Measurements from ENCODE around the gene MEMO1.

MEMO1 gene

DNA sequence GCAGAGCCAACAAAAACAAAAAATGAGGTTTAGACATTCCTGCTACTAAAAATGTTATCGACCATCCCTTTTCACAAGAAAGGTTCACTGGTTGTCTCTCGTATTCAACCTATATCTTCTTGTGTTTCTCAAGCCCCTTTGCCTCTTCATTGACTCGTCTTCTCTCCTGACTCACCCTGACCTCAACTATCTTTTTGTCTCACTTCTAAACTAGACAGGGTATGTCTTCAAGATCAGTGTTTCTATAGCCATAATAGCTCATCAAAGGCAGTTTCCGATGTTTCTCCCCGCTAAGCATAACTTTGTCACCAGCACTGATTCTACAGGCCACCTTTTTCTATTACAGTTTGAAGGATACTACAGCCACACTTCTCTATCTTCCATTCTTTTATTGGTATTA, 178.4 kb downstream of the MEMO1 start:
- in situ Hi-C loops (cut with MboI; ENCODE audit: low sequenced_read_pairs) = no loop called here

DNA sequence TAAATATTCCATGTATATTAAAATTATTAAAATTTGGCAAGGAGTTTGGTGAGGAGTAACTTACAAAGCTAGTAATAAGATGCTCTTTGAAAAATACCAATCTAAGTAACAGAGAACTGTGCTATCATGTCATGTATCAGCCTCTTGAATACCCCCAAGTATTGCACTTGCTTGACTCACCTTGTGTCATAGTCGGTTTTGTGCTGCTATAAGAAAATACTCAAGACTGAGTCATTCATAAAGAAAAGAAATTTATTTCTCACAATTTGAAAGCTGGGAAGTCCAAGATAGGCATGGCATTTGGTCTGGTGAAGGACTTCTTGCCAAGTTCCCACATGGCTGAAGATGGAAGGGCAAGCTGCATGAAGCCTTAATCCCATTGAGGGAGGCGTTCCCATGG, 179.2 kb downstream of the MEMO1 start:
- in situ Hi-C loops (cut with MboI; ENCODE audit: low sequenced_read_pairs) = no loop called here

DNA sequence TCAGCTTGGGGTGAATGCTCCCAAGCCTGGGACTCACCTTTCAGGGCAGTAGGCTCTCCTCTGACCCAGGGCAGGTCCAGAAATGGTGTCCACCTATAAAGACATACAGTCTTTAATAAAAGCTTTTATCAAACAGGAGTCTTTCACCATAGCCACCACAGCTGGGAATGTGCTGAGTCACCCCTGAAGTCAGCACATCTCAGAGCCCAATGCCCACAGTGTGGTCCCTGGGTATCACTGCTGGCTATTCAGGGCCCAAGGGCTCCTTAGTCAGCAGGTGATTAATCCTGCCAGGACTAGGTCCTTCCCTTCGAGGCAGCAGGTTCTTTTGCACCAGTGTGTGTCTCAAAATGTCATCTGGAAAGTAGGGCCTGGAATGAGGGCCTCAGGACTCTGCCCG, 181.9 kb downstream of the MEMO1 start:
- in situ Hi-C loops (cut with MboI; ENCODE audit: low sequenced_read_pairs) = no loop called here

DNA sequence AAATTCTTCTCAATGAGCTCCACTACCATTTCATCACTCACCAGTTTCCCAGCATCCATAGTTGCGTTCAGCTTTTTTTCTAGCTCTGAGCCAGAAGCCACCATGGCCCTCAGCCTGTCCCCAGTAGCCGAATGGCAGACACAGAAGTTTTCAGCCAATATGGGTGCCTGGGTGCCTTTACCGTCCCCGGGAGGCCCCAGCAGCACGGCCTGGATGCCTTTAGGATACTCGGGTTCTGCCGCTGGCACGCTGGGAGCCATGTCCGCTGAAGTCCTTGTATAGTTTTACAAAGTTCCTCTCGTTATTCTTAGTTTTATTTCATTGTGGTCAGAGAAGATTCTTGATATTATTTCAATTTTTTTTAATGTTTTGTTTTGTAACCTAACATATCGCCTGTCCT, 187.2 kb downstream of the MEMO1 start:
- in situ Hi-C loops (cut with MboI; ENCODE audit: low sequenced_read_pairs) = no loop called here

DNA sequence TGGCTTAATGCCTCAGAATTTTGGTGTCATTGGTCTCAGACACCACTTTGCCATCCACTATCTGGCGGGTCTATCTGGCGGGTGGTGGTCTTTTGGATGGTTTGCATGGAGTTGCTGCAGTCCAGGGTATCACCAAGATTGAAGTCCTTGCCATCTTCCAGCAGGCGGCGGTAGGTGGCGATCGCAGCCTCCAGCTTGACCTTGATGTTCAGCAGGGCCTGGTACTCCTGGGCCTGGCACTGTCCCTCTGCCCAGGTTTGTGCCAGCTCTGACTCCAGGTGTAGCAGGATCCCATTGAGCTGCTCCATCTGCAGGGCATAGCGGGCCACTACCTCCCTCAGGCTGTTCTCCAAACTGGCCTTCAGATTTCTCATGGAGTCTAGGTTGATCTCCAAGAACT, 188.2 kb downstream of the MEMO1 start:
- in situ Hi-C loops (cut with MboI; ENCODE audit: low sequenced_read_pairs) = no loop called here
